ENCODE measurements around the gene PRKD1.

DNA sequence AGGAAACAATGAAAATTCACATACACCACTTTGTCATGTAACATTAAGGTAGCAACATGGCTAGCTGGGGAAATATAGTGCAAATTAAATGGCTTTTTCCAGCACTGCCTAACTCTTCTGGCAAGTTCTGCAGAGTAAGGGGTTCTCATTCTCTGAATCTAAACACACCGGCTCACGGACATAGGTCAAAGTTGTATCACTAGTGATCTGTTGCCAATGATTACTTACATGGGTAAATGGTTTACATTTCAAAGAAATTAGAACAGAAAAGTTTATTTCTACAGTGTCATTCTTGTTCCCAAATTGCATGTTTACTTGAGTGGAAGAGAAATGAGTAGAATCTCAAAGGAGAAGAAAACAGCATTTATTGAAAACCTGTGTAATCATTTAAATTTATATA lies 381.9 kb downstream of the PRKD1 start:
- TF ChIP-seq, protein P1, sequence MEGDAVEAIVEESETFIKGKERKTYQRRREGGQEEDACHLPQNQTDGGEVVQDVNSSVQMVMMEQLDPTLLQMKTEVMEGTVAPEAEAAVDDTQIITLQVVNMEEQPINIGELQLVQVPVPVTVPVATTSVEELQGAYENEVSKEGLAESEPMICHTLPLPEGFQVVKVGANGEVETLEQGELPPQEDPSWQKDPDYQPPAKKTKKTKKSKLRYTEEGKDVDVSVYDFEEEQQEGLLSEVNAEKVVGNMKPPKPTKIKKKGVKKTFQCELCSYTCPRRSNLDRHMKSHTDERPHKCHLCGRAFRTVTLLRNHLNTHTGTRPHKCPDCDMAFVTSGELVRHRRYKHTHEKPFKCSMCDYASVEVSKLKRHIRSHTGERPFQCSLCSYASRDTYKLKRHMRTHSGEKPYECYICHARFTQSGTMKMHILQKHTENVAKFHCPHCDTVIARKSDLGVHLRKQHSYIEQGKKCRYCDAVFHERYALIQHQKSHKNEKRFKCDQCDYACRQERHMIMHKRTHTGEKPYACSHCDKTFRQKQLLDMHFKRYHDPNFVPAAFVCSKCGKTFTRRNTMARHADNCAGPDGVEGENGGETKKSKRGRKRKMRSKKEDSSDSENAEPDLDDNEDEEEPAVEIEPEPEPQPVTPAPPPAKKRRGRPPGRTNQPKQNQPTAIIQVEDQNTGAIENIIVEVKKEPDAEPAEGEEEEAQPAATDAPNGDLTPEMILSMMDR (IDR thresholded peaks at IDR 0.05): no peak
- TF ChIP-seq POLR2A (IDR thresholded peaks at IDR 0.05): no peak
